HG03460 (cell line): Measurements from ENCODE around the gene DSG3.

ENCODE experiments used
- ATAC-seq: cut with Tn5 transposase; IDR thresholded peaks from one replicate; pipeline ENCODE4 v1.9.1; 2021; ENCODE audit not compliant: unreplicated experiment

DSG3 gene, protein sequence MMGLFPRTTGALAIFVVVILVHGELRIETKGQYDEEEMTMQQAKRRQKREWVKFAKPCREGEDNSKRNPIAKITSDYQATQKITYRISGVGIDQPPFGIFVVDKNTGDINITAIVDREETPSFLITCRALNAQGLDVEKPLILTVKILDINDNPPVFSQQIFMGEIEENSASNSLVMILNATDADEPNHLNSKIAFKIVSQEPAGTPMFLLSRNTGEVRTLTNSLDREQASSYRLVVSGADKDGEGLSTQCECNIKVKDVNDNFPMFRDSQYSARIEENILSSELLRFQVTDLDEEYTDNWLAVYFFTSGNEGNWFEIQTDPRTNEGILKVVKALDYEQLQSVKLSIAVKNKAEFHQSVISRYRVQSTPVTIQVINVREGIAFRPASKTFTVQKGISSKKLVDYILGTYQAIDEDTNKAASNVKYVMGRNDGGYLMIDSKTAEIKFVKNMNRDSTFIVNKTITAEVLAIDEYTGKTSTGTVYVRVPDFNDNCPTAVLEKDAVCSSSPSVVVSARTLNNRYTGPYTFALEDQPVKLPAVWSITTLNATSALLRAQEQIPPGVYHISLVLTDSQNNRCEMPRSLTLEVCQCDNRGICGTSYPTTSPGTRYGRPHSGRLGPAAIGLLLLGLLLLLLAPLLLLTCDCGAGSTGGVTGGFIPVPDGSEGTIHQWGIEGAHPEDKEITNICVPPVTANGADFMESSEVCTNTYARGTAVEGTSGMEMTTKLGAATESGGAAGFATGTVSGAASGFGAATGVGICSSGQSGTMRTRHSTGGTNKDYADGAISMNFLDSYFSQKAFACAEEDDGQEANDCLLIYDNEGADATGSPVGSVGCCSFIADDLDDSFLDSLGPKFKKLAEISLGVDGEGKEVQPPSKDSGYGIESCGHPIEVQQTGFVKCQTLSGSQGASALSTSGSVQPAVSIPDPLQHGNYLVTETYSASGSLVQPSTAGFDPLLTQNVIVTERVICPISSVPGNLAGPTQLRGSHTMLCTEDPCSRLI

DNA sequence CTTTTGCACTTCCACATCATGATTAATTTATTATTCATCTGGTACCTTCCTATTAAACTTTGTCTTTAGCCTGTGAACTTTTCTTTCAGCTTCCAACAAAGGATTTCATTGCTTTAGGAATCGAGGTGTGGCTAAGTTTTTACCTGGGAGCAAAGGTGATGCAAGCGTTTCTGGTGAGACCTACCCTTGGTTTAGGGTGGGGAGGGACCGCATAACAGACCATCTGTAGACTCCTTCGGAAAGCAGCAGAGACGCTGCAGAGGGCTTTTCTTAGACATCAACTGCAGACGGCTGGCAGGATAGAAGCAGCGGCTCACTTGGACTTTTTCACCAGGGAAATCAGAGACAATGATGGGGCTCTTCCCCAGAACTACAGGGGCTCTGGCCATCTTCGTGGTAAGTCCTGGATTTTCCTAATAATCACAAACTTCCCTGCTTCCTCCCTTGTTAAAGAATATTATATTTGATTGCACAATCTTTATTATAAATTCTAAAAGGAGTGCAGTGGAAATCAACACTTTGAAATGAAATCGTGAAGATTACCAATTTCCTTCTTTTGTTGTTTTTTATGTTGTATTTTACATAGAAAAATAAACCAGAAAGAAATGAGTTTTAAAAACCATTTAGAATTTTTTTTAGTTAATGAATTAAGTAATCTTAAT, at the start of gene DSG3:
TSS of gene DSG3 (plus strand) at position 212 of the 662 bp plus-strand sequence. CDS start at position 349, 137 bp downstream.
- no peak for ATAC-seq

DNA sequence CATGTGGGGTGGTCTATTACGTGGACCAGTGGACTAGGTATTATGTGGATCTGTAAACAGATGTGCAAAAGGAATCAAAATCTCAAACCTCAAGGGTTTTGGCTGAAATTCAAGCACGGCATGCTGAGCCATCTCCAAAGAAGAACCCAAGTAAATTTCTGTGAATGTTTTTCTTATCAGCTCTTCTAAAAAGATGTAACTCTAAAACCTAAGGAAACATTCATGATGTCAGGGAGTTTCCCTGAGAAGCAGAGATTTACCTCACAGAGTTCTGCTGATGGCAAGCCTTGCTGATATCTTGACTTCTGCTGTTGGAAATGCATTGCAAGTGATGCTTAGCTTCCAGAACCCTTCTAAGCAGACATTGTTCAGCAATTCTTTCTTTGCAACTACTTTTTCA, 49.4 kb upstream of the DSG3 start:
- ATAC-seq: no peak

DNA sequence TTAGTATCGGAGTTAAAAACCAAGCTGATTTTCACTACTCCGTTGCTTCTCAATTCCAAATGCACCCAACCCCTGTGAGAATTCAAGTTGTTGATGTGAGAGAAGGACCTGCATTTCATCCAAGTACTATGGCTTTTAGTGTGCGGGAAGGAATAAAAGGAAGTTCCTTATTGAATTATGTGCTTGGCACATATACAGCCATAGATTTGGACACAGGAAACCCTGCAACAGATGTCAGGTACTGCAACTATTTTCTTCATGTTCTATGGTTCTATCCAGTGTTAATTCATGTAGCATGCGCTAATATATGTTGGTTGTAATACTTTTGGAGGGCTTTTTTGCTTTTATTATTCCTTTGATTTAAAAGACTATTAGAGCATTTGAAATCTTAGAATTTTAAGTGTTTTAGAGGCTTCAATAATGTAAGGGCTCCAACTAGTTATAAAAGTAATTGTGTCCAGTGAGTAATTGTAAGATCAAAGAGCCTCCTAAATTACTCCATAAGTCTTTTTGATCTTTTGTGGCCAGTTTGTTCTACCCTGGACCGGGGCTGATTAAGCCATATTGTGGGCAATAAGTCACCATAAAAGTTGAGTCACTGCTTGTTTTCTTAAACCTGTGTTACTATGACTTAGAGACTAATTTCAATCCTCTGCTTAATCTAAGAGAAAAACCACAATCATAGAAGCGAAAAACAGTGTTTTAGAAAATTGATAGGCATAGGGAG, 48.1 kb upstream of the DSG3 start:
- no peak for ATAC-seq

DNA sequence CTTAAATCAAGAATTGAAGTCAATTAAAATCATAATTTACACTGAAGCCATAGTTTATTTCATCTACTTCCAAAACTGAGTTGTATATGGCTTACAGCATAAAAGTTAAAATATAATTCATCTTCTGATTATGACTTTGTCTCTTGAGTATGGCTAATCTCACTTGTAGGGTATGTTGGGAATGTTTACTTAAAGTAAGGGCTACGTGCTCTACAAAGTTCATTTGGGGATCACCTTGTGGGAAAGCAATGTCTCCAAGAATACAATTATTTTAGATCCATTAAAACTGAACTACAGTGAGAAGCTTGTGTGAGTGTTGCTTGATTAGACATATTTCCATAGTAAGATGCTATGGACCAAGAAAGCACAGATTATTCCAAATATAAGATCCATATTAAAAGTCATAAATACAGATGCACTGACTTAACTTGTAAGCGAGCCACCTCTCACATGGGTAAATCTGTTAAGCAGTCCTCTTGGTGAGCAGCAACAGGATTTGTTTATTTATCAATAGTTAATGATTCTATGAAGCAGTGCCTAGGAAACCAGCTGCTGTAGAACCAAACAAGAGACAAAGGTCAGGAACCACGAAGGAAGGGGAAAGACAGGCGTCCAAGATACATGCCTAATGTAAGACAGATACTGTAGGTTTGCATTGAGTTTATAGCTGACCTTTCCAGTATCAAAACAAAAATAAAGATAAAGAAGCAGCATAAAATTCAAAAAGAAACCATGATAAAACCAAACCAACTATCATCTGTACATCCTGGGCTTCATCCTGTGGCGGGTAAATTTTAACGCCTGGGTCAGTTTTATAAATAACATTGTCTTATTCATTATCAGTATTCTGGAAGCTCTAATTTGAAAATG, 46.1 kb upstream of the DSG3 start:
- ATAC-seq: no peak

DNA sequence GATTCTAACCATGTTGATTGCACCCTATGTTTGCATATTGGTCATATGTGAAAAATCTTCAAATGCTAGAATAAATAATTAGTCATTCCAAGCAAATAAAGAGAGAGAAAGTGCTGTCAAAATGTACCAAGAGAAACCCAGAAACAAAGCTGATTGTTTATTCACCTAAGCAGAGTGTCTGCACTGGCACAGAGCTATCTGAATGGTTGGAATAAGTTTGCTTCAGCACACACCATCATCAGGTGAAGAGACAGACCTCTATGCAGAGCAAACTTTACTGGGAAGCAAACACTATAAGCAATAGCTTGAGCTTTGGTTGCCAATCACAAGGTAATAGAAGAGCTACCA, 45.5 kb upstream of the DSG3 start:
- no peak for ATAC-seq

DNA sequence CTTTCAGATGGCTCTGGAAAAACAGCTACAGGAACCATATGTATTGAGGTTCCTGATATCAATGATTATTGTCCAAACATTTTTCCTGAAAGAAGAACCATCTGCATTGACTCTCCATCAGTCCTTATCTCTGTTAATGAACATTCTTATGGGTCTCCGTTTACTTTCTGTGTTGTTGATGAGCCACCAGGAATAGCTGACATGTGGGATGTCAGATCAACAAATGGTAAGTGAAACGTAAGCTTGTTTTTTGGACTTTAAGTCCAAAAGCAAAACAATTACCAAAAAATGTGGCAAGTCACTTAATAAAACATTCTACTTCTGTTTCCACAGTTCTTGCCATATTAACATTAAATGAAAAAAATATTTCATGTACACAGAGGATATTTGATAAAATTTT, 44.1 kb upstream of the DSG3 start:
- ATAC-seq: no peak

DNA sequence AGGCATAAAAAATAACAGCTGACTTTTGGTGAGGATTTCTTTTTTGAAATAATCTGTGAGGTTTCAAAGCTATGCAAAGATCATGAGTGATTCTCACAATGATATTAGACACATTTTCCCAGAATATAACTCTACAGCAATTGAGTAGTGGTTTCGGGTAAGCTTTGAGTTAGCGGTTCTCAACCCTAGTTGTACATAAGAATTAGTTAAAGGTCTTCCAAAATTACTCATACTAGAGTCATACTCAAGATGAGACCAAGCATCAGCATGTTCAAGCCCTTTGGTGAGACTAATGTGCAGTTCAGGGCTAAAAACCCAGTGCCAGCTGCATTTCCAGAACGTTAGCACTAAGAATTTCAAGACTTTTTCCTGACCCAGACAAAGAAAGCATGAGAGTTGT, 39.9 kb upstream of the DSG3 start:
- no peak for ATAC-seq

DNA sequence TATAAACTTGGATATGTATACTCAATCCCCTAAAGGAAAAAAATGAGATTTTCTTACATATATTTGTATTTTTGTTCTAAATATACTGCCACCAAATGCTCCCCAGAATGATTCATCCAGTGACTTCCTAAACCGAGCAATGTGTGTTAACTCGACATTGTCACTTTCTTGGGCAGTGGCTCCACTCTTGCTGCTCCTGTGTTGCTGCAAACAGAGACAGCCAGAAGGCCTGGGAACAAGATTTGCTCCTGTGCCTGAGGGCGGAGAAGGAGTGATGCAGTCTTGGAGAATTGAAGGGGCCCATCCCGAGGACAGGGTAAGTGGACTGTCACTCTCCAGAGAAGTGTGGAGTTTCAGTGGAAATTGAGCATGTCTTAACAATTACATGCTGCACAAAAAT, 38.3 kb upstream of the DSG3 start:
- ATAC-seq: no peak

DNA sequence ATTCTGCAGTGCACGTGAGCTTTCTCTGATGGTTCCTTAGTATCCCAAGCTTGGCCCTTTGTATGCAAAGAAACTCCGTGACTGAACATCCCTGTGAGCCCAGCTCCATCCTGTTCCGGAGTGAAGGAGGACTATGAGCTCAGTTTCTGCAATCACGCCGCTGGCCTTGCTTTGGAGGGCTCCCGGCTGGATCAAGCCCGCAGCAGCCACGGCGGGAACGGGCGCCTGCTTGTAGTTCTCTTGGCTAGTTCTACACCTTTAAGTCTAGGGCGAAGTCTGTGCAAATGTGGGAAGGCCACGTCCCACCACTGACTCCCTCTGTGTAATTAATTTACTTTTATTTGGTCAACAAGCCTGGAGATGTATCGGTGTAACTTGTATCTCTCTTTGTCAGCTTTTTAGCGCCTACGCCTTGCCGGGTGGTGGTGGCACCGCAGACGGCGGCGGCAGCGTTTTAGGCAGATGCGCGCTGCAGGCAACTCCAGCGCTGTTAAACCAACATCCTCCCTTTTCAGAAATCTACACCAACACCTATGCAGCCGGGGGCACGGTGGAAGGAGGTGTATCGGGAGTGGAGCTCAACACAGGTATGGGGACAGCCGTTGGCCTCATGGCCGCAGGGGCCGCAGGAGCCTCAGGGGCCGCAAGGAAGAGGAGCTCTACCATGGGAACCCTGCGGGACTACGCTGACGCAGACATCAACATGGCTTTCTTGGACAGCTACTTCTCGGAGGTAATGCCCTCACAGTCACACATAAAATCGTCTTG, 36.6 kb upstream of the DSG3 start:
- ATAC-seq: no peak

DNA sequence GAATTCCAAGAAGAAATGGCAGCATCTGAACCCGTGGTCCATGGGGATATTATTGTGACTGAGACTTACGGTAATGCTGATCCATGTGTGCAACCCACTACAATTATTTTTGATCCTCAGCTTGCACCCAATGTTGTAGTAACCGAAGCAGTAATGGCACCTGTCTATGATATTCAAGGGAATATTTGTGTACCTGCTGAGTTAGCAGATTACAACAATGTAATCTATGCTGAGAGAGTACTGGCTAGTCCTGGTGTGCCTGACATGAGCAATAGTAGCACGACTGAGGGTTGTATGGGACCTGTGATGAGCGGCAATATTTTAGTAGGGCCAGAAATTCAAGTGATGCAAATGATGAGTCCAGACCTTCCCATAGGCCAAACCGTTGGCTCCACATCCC, 34.4 kb upstream of the DSG3 start:
- ATAC-seq: no peak

DNA sequence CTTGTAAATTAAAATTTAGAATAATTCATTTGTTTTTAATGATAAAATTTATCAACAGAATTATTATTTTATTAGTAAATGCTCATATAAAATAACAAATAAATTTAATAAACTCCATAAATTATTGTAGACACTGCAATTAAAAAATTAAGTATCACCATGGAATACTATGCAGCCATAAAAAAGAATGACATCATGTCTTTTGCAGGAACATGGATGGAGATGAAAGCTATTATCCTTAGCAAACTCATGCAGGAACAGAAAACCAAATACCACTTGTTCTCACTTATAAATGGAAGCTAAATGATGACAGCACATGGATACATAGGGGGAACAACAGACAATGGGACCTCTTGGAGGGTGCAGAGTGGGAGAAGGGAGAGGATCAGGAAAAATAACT, 29.7 kb upstream of the DSG3 start:
- no peak for ATAC-seq

DNA sequence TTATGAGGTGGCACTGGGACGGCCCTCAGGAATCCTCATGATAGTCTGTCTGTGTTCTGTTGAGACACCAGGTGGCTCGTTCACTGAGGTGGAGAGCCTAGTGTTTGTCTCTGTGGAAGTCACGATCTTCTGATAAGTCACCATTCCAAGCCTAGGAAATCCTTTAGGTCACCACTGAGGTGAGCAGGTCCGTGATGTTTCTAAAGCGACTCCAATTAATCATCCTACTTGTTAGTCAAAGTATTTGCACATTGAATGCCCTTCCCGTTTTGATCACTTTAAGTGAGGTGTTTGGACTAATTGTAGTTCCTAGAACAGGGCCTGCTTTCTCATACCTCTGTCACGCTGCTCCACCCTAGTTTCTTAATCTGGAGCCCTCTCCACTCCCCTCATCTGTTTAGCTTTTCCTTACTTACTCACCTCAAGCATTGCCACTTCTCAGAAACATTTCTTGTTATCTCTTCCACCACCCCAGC, 28.0 kb upstream of the DSG3 start:
- ATAC-seq: no peak

DNA sequence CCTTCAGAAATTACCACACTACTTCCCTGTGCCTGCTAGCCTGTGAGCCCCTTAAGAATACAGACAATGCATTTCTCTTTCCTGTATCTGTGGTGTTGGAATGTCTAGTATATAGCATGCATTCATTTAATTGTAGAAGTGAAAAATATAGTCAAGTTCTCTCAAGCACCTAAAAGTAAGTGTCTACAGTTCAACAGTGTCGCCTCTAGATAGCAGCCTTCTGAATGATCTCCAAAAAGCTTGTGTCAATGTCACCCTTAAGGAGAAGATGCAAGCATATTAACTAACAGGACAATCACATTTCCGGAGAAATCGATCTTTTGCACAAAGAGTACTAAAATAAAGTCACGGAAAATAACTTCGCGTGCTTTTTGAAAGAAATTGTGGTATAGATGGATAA, 27.5 kb upstream of the DSG3 start:
- no peak for ATAC-seq

DNA sequence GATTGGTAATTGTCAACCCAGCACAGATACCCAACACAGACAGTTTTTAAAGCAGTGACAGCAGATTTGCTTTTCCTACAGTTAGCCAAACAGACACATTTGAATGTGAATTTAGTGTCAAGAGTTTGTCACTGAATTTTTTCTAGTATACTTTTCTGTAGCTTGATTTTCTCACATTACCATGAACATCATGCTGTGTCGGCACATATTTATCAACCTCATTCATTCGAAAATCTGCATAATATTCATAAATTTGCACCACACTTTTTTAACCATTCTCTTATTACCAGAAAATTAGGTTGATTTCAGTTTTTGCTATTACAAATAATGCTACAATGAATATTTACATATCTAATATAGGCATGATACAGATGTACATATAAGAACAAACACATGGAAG, 27.0 kb upstream of the DSG3 start:
- ATAC-seq: no peak

DNA sequence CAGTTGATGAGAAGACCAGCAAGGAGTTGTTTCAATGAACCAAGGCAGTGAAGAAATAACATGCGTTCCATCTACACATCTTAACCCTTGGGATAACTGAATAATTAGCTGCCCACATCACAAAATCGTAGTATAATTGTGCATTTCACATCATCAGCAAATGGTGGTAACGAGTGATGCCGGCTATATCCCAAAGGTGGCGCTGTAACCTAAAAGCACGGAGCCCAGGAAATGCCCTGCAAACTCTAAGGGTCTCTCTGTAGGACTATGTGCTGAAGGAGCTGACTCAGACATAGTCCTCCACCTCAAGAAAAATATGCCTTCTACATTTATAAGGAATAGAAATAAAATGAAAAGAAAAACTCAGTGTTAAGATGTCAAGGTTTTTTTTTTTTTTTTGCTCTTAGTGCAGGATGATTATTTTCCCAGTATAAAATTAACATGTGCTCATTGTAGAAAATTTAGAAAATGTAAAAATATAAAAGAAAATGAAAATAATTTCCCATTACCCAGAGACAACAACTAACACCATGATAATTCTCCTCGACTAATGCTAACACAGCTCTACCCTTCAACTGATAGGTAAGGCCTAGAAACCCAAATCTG, 23.1 kb upstream of the DSG3 start:
- ATAC-seq: peak; percentile 75

DNA sequence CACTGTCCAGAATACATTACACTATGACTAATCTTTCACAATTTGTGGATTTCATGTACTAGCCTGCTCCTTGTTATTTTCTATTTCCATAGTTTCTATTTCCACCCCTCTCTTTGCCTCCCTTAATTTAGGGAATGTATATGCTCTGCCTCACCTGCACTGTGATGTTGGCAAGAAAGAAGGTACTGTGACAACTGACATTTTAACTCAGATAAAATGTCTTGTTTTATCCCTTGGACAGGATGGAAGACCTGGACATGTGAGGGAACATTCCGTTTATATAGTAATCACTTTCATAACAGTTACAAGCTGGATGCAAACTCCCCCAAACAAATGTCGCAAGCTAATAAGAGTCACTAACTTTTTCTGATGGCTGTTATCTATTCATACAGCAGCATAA, 21.5 kb upstream of the DSG3 start:
- no peak for ATAC-seq

DNA sequence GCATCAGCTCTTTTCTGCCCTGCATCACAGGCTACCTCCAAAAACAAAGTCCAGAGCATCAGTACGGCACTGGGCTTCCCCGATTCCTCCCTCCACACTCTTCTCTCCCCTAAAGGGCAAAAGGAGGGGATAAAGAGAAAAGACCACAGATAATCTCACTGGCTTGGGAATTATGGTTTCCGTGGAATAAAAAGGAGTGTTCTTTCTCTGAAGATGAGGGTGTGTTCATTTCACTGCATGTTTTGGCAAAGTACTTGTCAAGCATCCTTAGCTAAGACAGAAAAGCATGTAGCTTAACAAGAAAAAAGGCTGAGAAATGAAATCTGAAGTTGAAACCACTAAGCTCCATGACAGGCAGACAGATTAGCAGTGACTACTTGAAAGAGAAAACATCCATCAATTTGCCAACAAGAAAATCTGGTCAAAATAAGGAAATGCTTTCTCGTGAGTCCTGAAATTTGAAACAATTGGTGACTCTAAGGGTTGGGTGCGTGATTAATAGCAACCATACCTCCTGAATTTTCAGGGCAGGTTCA, 20.6 kb upstream of the DSG3 start:
- ATAC-seq: no peak

DNA sequence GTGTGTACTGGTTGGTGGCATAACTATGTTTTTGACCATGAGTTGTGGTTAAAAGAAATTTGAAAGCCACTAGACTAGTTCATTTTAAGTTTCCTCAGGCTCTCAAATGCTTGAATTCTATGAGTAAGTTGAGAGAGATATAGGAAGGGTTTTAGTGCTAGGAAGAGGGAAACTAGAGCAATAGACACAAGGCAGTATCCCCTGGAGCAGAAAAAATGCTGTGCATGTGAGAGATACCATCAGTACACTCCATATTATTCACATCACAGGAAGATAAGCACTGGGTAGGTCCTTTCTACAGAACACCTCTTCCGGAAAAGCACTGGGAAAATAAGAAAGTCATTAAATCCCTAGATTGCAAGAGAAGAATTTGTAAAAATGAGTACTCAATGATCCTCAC, 19.3 kb upstream of the DSG3 start:
- no peak for ATAC-seq
